Gastroesophageal sphincter (tissue), 3 donors: ENCODE data around the gene NEURL1.

Experiments
- POLR2AphosphoS5 ChIP-seq: sonication (generic); formaldehyde crosslinking; IDR thresholded peaks from one replicate; pipeline ENCODE4 v1.6.1; 2017; ENCODE audit warnings: antibody characterized with exemption
- TF ChIP-seq, protein P1 (sequence below), 4 experiments: fragments of 200-600 bp in 2 of 4; fragments of 450-650 bp in 2 of 4; sonication (generic) in 1 of 4; IDR thresholded peaks; one replicate each; pipeline ENCODE4 v1.5.1; 2017 to 2019; ENCODE audit warnings: antibody characterized with exemption in 4 of 4, mild to moderate bottlenecking in 2 of 4, moderate library complexity in 2 of 4

DNA sequence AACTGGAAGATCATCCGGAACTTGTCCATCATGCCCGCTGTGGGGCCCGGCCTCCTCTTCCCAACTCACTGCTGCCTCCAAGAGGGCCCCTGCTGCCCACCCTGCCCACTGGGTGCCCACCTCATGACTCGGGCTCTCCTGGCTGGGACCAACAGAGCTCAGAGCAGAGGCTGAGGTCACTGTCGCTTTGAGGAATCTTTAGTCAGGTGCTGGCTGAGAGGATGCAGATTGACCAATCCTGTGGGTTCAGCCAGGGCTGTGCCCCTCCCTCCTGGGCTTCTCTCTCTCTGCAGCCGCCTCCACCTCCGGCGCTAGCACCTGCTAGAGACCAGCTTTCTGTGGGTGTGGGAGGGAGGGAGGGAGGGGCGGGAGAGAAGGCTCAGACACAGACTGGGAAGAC lies 34.8 kb upstream of the NEURL1 start, which contains the start of gene CALHM1:
- TF ChIP-seq, protein P1, sequence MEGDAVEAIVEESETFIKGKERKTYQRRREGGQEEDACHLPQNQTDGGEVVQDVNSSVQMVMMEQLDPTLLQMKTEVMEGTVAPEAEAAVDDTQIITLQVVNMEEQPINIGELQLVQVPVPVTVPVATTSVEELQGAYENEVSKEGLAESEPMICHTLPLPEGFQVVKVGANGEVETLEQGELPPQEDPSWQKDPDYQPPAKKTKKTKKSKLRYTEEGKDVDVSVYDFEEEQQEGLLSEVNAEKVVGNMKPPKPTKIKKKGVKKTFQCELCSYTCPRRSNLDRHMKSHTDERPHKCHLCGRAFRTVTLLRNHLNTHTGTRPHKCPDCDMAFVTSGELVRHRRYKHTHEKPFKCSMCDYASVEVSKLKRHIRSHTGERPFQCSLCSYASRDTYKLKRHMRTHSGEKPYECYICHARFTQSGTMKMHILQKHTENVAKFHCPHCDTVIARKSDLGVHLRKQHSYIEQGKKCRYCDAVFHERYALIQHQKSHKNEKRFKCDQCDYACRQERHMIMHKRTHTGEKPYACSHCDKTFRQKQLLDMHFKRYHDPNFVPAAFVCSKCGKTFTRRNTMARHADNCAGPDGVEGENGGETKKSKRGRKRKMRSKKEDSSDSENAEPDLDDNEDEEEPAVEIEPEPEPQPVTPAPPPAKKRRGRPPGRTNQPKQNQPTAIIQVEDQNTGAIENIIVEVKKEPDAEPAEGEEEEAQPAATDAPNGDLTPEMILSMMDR (IDR thresholded peaks at IDR 0.05): no peak
- TF ChIP-seq POLR2AphosphoS5: no peak
